GM23338 (cell line): ENCODE results near the gene EEIG2. TPM values are rescaled to one million over a fixed set of nuclear protein-coding genes. Genes with fewer than 3 reads are reported as not detected.

Experiments used
- ATAC-seq: fragments of 200-7000 bp; cut with Tn5 transposase; 3 replicates; pipeline ENCODE4 v1.9.1; 2020
- DNase-seq: peaks from one replicate; pipeline ENCODE4 v3.0.0-alpha.2; 2015; ENCODE audit warnings: low spot score
- H2AFZ ChIP-seq: fragments of 200-600 bp; sonication (generic); 2 replicates; pipeline ENCODE4 v1.8.0; 2016; ENCODE audit warnings: antibody characterized with exemption, mild to moderate bottlenecking, moderate library complexity
- H3F3A ChIP-seq: fragments of 200-600 bp; sonication (generic); replicated peaks from 2 replicates; pipeline ENCODE4 v1.8.0; 2017; ENCODE audit warnings: antibody characterized with exemption, mixed run types, low read depth
- H3K27ac ChIP-seq: fragments of 200-600 bp; sonication (generic); 2 replicates; pipeline ENCODE4 v1.6.1; 2016; ENCODE audit warnings: low read depth
- H3K27me3 ChIP-seq: fragments of 200-600 bp; sonication (generic); 2 replicates; pipeline ENCODE4 v1.8.0; 2016; ENCODE audit warnings: mild to moderate bottlenecking, mixed run types, moderate library complexity; ENCODE audit not compliant: insufficient read depth
- H3K36me3 ChIP-seq: fragments of 200-600 bp; sonication (generic); 2 replicates; pipeline ENCODE4 v1.8.0; 2016; ENCODE audit warnings: mild to moderate bottlenecking; ENCODE audit not compliant: insufficient read depth
- H3K4me1 ChIP-seq: fragments of 200-600 bp; sonication (generic); 2 replicates; pipeline ENCODE4 v1.8.0; 2016; ENCODE audit warnings: mild to moderate bottlenecking, moderate library complexity; ENCODE audit not compliant: insufficient read depth
- H3K4me2 ChIP-seq: fragments of 200-600 bp; sonication (generic); 2 replicates; pipeline ENCODE4 v1.7.1; 2017; ENCODE audit warnings: mixed run types
- H3K4me3 ChIP-seq: fragments of 200-600 bp; sonication (generic); 2 replicates; pipeline ENCODE4 v1.6.1; 2016; ENCODE audit warnings: mixed run types
- H3K79me2 ChIP-seq: fragments of 200-600 bp; sonication (generic); replicated peaks from 2 replicates; pipeline ENCODE4 v1.8.0; 2017; ENCODE audit warnings: mild to moderate bottlenecking; ENCODE audit not compliant: insufficient read depth
- H3K9me2 ChIP-seq: fragments of 200-600 bp; sonication (generic); 2 replicates; pipeline ENCODE4 v1.8.0; 2017; ENCODE audit not compliant: insufficient read depth
- H4K20me1 ChIP-seq: fragments of 200-600 bp; sonication (generic); replicated peaks from 2 replicates; pipeline ENCODE4 v1.8.0; 2017; ENCODE audit warnings: mild to moderate bottlenecking; ENCODE audit not compliant: insufficient read depth
- H3K27ac Mint-ChIP-seq: 2 replicates; pipeline ENCODE4 v1.8.0; 2020; ENCODE audit warnings: inconsistent platforms, mild to moderate bottlenecking, moderate library complexity, mixed read lengths
- H3K27me3 Mint-ChIP-seq: 3 replicates; pipeline ENCODE4 v1.8.0; 2022; ENCODE audit warnings: low read depth, mild to moderate bottlenecking, moderate library complexity, mixed read lengths, inconsistent platforms; ENCODE audit not compliant: insufficient read depth, poor library complexity
- H3K36me3 Mint-ChIP-seq: 3 replicates; pipeline ENCODE4 v1.8.0; 2021; ENCODE audit warnings: low read depth, mild to moderate bottlenecking, inconsistent platforms, moderate library complexity, mixed read lengths
- H3K4me1 Mint-ChIP-seq: 3 replicates; pipeline ENCODE4 v1.8.0; 2020; ENCODE audit warnings: mild to moderate bottlenecking, inconsistent platforms, mixed read lengths
- H3K4me3 Mint-ChIP-seq: 3 replicates; pipeline ENCODE4 v1.8.0; 2021; ENCODE audit warnings: moderate library complexity, mild to moderate bottlenecking, inconsistent platforms, mixed read lengths
- H3K9me3 Mint-ChIP-seq: 3 replicates; pipeline ENCODE4 v1.8.0; 2020; ENCODE audit warnings: moderate library complexity, mild to moderate bottlenecking, inconsistent platforms, mixed read lengths
- CREB1 ChIP-seq: fragments of 250-450 bp; sonication (Bioruptor Pico); IDR thresholded peaks from 2 replicates; pipeline ENCODE4 v1.5.0; 2020; ENCODE audit warnings: low read depth, mild to moderate bottlenecking, moderate library complexity
- POLR2AphosphoS5 ChIP-seq: IDR thresholded peaks from 2 replicates; pipeline ENCODE4 v1.6.1; 2016; ENCODE audit warnings: antibody characterized with exemption, low read depth
- long read RNA-seq: library from polyadenylated mRNA; unstranded; transcript quantifications from one replicate; pipeline ENCODE4 v2.0.0, GENCODE V29; 2020; ENCODE audit not compliant: unreplicated experiment
- polyA plus RNA-seq: library from polyadenylated mRNA; unstranded; fragments of >200 nt; fragmentation: Nextera tagmentation; extraction: Ambion mirVana; gene quantifications from 2 replicates; pipeline ENCODE4 v1.2.1, GENCODE V29; 2016
- total RNA-seq: library from RNA; depleted of rRNA; stranded (reverse); fragments of >200 nt; shearing (Covaris generic); gene quantifications from 2 replicates; pipeline ENCODE4 v1.2.3, GENCODE V29; 2014; rRNA removed
- TF ChIP-seq, protein P1 (sequence below), 2 experiments: fragments of 200-600 bp in 1 of 2; sonication (generic) in 1 of 2; conservative IDR thresholded peaks; 2 replicates each; pipeline versions ENCODE4 v1.5.1 to v1.6.1; 2016 to 2017; ENCODE audit warnings: antibody characterized with exemption in 2 of 2, low read depth in 2 of 2, mild to moderate bottlenecking in 2 of 2, moderate library complexity in 1 of 2
- TF ChIP-seq, protein P2 (sequence below): fragments of 250-450 bp; sonication (Bioruptor Pico); IDR thresholded peaks from 2 replicates; pipeline ENCODE4 v1.5.0; 2020; ENCODE audit warnings: mild to moderate bottlenecking, moderate library complexity
- TF ChIP-seq, protein P3 (sequence below): IDR thresholded peaks from one replicate; pipeline ENCODE4 v1.6.1; 2018; ENCODE audit warnings: antibody characterized with exemption; ENCODE audit not compliant: unreplicated experiment

The EEIG2 gene
- total RNA-seq: 42.5 and 44.5 TPM in 2 replicates
- polyA plus RNA-seq: 6.0 and 7.9 TPM in 2 replicates
- long read RNA-seq, partial matches to known transcripts: 1 of 1 reads
- long read RNA-seq, other reads (novel, unspliced or antisense): 0 of 1 reads

DNA sequence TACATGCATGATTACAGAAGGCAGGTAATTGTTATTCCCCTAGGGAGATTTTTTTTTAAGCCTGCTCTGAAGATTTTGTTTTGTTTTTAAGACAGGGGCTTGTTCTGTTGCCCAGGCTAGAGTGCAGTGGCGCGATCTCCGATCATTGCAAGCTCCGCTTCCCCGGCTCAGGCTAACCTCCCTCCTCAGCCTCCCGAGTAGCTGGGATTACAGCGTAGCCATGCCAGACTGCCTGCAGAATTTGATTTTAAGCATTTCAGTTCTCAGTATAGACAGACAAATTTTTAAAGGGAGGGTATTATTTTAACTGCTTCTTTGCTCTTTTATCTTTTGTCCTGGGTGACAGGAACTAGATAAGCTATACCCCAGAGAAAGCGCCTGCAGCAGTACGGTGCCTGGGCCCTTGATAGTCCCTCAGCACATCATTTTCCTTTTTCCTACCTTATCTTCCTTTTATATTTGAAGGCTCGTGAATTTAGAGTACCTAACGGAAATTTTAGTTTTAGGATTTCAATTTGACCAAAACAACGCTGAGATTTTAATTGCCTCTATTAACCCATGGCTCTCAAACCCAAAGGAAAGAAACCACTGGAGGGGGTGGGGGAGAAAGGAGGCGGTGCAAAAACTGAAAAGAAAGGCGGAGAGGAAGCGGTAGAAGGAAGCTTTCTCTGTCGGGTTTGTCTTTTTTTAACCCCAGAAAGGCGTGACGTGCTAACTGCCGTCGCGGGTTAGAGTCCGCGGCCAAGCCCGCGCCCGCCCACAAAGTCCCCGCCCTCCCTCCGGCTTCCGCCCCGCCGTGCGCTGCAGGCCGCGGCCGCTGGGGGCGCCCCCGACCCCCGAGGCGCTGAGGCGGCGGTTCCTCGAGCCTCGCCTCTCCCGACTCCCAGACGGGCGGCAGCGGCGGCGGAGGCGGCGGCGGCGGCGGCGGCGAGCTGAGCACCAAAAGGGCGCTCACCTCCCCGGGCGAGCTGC, at the start of gene EEIG2:
Gene EEIG2 (plus strand): TSS at position 886 of the 972 bp plus-strand sequence. CDS start 329 bp downstream, outside the sequence.
- H3K27ac ChIP-seq: peak within 1 kb of the TSS; percentile 51; the same call in 1 of the 2 replicates
- TF ChIP-seq, protein P1, sequence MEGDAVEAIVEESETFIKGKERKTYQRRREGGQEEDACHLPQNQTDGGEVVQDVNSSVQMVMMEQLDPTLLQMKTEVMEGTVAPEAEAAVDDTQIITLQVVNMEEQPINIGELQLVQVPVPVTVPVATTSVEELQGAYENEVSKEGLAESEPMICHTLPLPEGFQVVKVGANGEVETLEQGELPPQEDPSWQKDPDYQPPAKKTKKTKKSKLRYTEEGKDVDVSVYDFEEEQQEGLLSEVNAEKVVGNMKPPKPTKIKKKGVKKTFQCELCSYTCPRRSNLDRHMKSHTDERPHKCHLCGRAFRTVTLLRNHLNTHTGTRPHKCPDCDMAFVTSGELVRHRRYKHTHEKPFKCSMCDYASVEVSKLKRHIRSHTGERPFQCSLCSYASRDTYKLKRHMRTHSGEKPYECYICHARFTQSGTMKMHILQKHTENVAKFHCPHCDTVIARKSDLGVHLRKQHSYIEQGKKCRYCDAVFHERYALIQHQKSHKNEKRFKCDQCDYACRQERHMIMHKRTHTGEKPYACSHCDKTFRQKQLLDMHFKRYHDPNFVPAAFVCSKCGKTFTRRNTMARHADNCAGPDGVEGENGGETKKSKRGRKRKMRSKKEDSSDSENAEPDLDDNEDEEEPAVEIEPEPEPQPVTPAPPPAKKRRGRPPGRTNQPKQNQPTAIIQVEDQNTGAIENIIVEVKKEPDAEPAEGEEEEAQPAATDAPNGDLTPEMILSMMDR (conservative IDR thresholded peaks at IDR 0.05; ENCODE audit: low read depth in 2 of 2): peak; percentile 44 to 72
- TF ChIP-seq POLR2AphosphoS5: peak; percentile 22; the same call in 1 of the 2 replicates
- TF ChIP-seq CREB1 (CRISPR knock-in tag): peak; percentile 88
- TF ChIP-seq, protein P2, sequence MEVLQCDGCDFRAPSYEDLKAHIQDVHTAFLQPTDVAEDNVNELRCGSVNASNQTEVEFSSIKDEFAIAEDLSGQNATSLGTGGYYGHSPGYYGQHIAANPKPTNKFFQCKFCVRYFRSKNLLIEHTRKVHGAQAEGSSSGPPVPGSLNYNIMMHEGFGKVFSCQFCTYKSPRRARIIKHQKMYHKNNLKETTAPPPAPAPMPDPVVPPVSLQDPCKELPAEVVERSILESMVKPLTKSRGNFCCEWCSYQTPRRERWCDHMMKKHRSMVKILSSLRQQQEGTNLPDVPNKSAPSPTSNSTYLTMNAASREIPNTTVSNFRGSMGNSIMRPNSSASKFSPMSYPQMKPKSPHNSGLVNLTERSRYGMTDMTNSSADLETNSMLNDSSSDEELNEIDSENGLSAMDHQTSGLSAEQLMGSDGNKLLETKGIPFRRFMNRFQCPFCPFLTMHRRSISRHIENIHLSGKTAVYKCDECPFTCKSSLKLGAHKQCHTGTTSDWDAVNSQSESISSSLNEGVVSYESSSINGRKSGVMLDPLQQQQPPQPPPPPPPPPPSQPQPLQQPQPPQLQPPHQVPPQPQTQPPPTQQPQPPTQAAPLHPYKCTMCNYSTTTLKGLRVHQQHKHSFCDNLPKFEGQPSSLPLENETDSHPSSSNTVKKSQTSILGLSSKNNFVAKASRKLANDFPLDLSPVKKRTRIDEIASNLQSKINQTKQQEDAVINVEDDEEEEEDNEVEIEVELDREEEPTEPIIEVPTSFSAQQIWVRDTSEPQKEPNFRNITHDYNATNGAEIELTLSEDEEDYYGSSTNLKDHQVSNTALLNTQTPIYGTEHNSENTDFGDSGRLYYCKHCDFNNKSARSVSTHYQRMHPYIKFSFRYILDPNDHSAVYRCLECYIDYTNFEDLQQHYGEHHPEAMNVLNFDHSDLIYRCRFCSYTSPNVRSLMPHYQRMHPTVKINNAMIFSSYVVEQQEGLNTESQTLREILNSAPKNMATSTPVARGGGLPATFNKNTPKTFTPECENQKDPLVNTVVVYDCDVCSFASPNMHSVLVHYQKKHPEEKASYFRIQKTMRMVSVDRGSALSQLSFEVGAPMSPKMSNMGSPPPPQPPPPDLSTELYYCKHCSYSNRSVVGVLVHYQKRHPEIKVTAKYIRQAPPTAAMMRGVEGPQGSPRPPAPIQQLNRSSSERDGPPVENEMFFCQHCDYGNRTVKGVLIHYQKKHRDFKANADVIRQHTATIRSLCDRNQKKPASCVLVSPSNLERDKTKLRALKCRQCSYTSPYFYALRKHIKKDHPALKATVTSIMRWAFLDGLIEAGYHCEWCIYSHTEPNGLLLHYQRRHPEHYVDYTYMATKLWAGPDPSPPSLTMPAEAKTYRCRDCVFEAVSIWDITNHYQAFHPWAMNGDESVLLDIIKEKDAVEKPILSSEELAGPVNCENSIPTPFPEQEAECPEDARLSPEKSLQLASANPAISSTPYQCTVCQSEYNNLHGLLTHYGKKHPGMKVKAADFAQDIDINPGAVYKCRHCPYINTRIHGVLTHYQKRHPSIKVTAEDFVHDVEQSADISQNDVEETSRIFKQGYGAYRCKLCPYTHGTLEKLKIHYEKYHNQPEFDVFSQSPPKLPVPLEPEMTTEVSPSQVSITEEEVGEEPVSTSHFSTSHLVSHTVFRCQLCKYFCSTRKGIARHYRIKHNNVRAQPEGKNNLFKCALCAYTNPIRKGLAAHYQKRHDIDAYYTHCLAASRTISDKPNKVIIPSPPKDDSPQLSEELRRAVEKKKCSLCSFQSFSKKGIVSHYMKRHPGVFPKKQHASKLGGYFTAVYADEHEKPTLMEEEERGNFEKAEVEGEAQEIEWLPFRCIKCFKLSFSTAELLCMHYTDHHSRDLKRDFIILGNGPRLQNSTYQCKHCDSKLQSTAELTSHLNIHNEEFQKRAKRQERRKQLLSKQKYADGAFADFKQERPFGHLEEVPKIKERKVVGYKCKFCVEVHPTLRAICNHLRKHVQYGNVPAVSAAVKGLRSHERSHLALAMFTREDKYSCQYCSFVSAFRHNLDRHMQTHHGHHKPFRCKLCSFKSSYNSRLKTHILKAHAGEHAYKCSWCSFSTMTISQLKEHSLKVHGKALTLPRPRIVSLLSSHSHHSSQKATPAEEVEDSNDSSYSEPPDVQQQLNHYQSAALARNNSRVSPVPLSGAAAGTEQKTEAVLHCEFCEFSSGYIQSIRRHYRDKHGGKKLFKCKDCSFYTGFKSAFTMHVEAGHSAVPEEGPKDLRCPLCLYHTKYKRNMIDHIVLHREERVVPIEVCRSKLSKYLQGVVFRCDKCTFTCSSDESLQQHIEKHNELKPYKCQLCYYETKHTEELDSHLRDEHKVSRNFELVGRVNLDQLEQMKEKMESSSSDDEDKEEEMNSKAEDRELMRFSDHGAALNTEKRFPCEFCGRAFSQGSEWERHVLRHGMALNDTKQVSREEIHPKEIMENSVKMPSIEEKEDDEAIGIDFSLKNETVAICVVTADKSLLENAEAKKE (CRISPR knock-in tag): no peak
- TF ChIP-seq, protein P3, sequence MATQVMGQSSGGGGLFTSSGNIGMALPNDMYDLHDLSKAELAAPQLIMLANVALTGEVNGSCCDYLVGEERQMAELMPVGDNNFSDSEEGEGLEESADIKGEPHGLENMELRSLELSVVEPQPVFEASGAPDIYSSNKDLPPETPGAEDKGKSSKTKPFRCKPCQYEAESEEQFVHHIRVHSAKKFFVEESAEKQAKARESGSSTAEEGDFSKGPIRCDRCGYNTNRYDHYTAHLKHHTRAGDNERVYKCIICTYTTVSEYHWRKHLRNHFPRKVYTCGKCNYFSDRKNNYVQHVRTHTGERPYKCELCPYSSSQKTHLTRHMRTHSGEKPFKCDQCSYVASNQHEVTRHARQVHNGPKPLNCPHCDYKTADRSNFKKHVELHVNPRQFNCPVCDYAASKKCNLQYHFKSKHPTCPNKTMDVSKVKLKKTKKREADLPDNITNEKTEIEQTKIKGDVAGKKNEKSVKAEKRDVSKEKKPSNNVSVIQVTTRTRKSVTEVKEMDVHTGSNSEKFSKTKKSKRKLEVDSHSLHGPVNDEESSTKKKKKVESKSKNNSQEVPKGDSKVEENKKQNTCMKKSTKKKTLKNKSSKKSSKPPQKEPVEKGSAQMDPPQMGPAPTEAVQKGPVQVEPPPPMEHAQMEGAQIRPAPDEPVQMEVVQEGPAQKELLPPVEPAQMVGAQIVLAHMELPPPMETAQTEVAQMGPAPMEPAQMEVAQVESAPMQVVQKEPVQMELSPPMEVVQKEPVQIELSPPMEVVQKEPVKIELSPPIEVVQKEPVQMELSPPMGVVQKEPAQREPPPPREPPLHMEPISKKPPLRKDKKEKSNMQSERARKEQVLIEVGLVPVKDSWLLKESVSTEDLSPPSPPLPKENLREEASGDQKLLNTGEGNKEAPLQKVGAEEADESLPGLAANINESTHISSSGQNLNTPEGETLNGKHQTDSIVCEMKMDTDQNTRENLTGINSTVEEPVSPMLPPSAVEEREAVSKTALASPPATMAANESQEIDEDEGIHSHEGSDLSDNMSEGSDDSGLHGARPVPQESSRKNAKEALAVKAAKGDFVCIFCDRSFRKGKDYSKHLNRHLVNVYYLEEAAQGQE: no peak
- no peaks in the 10 kb centered on the region for H3K9me3 Mint-ChIP-seq
- ATAC-seq (peak; percentile 63), DNase-seq (peak; percentile 94)
- H3K27me3 ChIP-seq: no peaks in the 10 kb centered on the region
- H3K36me3 Mint-ChIP-seq: no peaks in the 10 kb centered on the region
- peaks cover 5% of the 10 kb centered on the region for H3F3A ChIP-seq
- peak within 1 kb of the TSS; percentile 94 for H3K4me2 ChIP-seq
- peak within 1 kb of the TSS; percentile 7 for H2AFZ ChIP-seq
- H3K36me3 ChIP-seq: no peaks in the 10 kb centered on the region
- H3K4me1 ChIP-seq: peaks cover 39% of the 10 kb centered on the region
- H3K4me3 ChIP-seq: peak within 1 kb of the TSS; percentile 74
- H3K27me3 Mint-ChIP-seq: peaks cover 5% of the 10 kb centered on the region
- peaks cover 4% of the 10 kb centered on the region; the same call in 1 of the 2 replicates for H4K20me1 ChIP-seq
- H3K4me1 Mint-ChIP-seq: peaks cover 12% of the 10 kb centered on the region
- H3K79me2 ChIP-seq: peaks cover 32% of the 10 kb centered on the region
- peak within 1 kb of the TSS; percentile 89 for H3K4me3 Mint-ChIP-seq
- peak within 1 kb of the TSS; percentile 56 for H3K27ac Mint-ChIP-seq
- H3K9me2 ChIP-seq: no peaks in the 10 kb centered on the region
